WTC11 (cell line): ENCODE results near the gene FUBP3. TPM values are rescaled to one million over a fixed set of nuclear protein-coding genes. Genes with fewer than 3 reads are reported as not detected.

Experiments used
- ATAC-seq: fragments of 200-7000 bp; cut with Tn5 transposase; 2 replicates; pipeline ENCODE4 v1.10.0; 2021; ENCODE audit warnings: mild to moderate bottlenecking, moderate library complexity
- CTCF ChIA-PET: fragments of 300-600 bp; sonication (Branson Sonifier 250); formaldehyde crosslinking; loops from one replicate; lab custom pipeline; 2021; ENCODE audit warnings: antibody characterized with exemption; lab: Charles Lee
- POLR2A ChIA-PET: fragments of 350-600 bp; sonication (Branson Sonifier 250); formaldehyde crosslinking; loops from one replicate; lab custom pipeline; 2021; ENCODE audit warnings: antibody characterized with exemption; lab: Charles Lee
- DNase-seq: peaks from one replicate; pipeline ENCODE4 v3.0.0; 2021; ENCODE audit warnings: low spot score
- H3K27ac Mint-ChIP-seq: 2 replicates; pipeline ENCODE4 v1.8.0; 2021; ENCODE audit warnings: mixed read lengths
- H3K27me3 Mint-ChIP-seq: 2 replicates; pipeline ENCODE4 v1.8.0; 2021; ENCODE audit warnings: low read depth, mild to moderate bottlenecking, moderate library complexity, mixed read lengths
- H3K36me3 Mint-ChIP-seq: 2 replicates; pipeline ENCODE4 v1.8.0; 2021; ENCODE audit warnings: mixed read lengths
- H3K4me1 Mint-ChIP-seq: 2 replicates; pipeline ENCODE4 v1.8.0; 2022; ENCODE audit warnings: mixed read lengths
- H3K4me3 Mint-ChIP-seq: 2 replicates; pipeline ENCODE4 v1.8.0; 2021; ENCODE audit warnings: mild to moderate bottlenecking, moderate library complexity, mixed read lengths
- H3K9me3 Mint-ChIP-seq: 2 replicates; pipeline ENCODE4 v1.8.0; 2021; ENCODE audit warnings: mixed read lengths
- ETV6 ChIP-seq: sonication (generic); formaldehyde crosslinking; IDR thresholded peaks from 2 replicates; pipeline ENCODE4 v1.8.1; 2022; ENCODE audit warnings: mild to moderate bottlenecking, missing genetic modification reagents
- HMGA2 ChIP-seq: fragments of 250-450 bp; sonication (Bioruptor Pico); IDR thresholded peaks from 2 replicates; pipeline ENCODE4 v1.4.0; 2021; ENCODE audit warnings: mild to moderate bottlenecking, moderate library complexity
- IRF2 ChIP-seq: sonication (generic); formaldehyde crosslinking; IDR thresholded peaks from 2 replicates; pipeline ENCODE4 v1.8.0; 2022; ENCODE audit warnings: low read depth, missing genetic modification reagents, borderline replicate concordance
- JUN ChIP-seq: sonication (generic); formaldehyde crosslinking; IDR thresholded peaks from 2 replicates; pipeline ENCODE4 v1.8.0; 2023; ENCODE audit warnings: mild to moderate bottlenecking, missing genetic modification reagents
- MXD4 ChIP-seq: fragments of 250-450 bp; sonication (Bioruptor Pico); IDR thresholded peaks from 2 replicates; pipeline ENCODE4 v1.8.0; 2021; ENCODE audit warnings: mild to moderate bottlenecking, moderate library complexity, borderline replicate concordance
- NR2C2 ChIP-seq: sonication (generic); formaldehyde crosslinking; IDR thresholded peaks from 2 replicates; pipeline ENCODE4 v1.8.0; 2022; ENCODE audit warnings: mild to moderate bottlenecking, missing genetic modification reagents
- PRRX2 ChIP-seq: fragments of 250-450 bp; sonication (Bioruptor Pico); IDR thresholded peaks from 2 replicates; pipeline ENCODE4 v1.8.0; 2021; ENCODE audit warnings: mild to moderate bottlenecking
- SMAD4 ChIP-seq: sonication (generic); formaldehyde crosslinking; IDR thresholded peaks from 2 replicates; pipeline ENCODE4 v1.8.0; 2022; ENCODE audit warnings: mild to moderate bottlenecking, missing genetic modification reagents
- SOX15 ChIP-seq: fragments of 250-450 bp; sonication (Bioruptor Pico); IDR thresholded peaks from 2 replicates; pipeline ENCODE4 v1.9.0; 2021; ENCODE audit warnings: mild to moderate bottlenecking
- SP1 ChIP-seq: sonication (generic); formaldehyde crosslinking; conservative IDR thresholded peaks from 2 replicates; pipeline ENCODE4 v1.8.1; 2022; ENCODE audit warnings: missing genetic modification reagents
- TP53 ChIP-seq: sonication (generic); formaldehyde crosslinking; IDR thresholded peaks from 2 replicates; pipeline ENCODE4 v1.8.1; 2023; ENCODE audit warnings: mild to moderate bottlenecking, missing genetic modification reagents
- ZNF219 ChIP-seq: sonication (generic); formaldehyde crosslinking; IDR thresholded peaks from 2 replicates; pipeline ENCODE4 v1.8.0; 2023; ENCODE audit warnings: missing genetic modification reagents, mild to moderate bottlenecking, borderline replicate concordance
- ZNF232 ChIP-seq: sonication (generic); formaldehyde crosslinking; IDR thresholded peaks from 2 replicates; pipeline ENCODE4 v1.8.0; 2022; ENCODE audit warnings: mild to moderate bottlenecking, missing genetic modification reagents
- ZNF263 ChIP-seq: sonication (generic); formaldehyde crosslinking; IDR thresholded peaks from 2 replicates; pipeline ENCODE4 v1.8.1; 2022; ENCODE audit warnings: low read depth, mild to moderate bottlenecking, moderate library complexity, missing genetic modification reagents
- ZNF396 ChIP-seq: fragments of 250-450 bp; sonication (Bioruptor Pico); IDR thresholded peaks from 2 replicates; pipeline ENCODE4 v1.8.0; 2021; ENCODE audit warnings: mild to moderate bottlenecking, moderate library complexity, borderline replicate concordance
- ZNF423 ChIP-seq: fragments of 250-450 bp; sonication (Bioruptor Pico); IDR thresholded peaks from 2 replicates; pipeline ENCODE4 v2.1.2; 2022; ENCODE audit warnings: mild to moderate bottlenecking, moderate library complexity
- total RNA-seq: library from RNA; stranded (reverse); gene quantifications from 3 replicates; pipeline ENCODE4 v1.2.3, GENCODE V29; 2021
- TF ChIP-seq, protein P1 (sequence below): sonication (generic); formaldehyde crosslinking; IDR thresholded peaks from 2 replicates; pipeline ENCODE4 v1.8.1; 2022; ENCODE audit warnings: missing genetic modification reagents, borderline replicate concordance
- TF ChIP-seq, protein P2 (sequence below): sonication (generic); formaldehyde crosslinking; IDR thresholded peaks from 2 replicates; pipeline ENCODE4 v1.8.0; 2023; ENCODE audit warnings: mild to moderate bottlenecking, missing genetic modification reagents
- TF ChIP-seq, protein P3 (sequence below): sonication (generic); formaldehyde crosslinking; IDR thresholded peaks from 2 replicates; pipeline ENCODE4 v1.8.0; 2023; ENCODE audit warnings: missing genetic modification reagents
- TF ChIP-seq, protein P4 (sequence below): fragments of 250-450 bp; sonication (Bioruptor Pico); IDR thresholded peaks from 2 replicates; pipeline ENCODE4 v1.9.0; 2021; ENCODE audit warnings: mild to moderate bottlenecking
- TF ChIP-seq, protein P5 (sequence below): fragments of 250-450 bp; sonication (Bioruptor Pico); IDR thresholded peaks from 2 replicates; pipeline ENCODE4 v1.9.0; 2021; ENCODE audit warnings: moderate library complexity, mild to moderate bottlenecking, inconsistent platforms, borderline replicate concordance
- TF ChIP-seq, protein P6 (sequence below): sonication (generic); formaldehyde crosslinking; IDR thresholded peaks from 2 replicates; pipeline ENCODE4 v1.8.1; 2022; ENCODE audit warnings: mild to moderate bottlenecking, moderate library complexity, missing genetic modification reagents

Gene FUBP3
- total RNA-seq, 1 experiment from 2014 or later = 83.0 TPM

DNA sequence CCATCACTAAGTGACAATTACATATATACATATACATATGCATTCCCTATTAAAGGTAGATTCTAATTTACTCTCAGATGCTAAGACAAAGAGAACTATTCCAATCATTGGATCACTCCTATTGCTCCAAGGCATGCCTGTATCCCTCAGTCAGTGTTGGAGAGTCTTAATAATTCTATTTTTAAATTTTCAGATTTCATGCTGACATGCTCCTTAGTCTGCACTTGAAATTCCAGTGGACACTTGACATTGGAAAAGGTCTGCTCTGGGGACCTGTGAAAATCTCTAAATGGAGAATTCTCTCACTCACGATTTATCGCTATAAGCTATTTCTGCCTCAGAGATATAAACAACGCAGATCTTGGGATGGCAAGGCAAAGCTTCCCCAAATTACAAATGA is 3.9 kb upstream of the FUBP3 start:
- DNase-seq = no peak
- Mint-ChIP-seq H3K9me3 (0 out of 2 replicates have a peak, but pooled peaks cover 4% of the 10 kb centered on the region), H3K27ac (no peak overlapping the region), H3K27me3 (peaks cover 3% of the 10 kb centered on the region; the same call in 1 of the 2 replicates), H3K4me1 (peaks cover 8% of the 10 kb centered on the region), H3K36me3 (no peaks in the 10 kb centered on the region), H3K4me3 (no peak overlapping the region)
- no peak for ATAC-seq
- POLR2A ChIA-PET = no interaction called here
- TF ChIP-seq PRRX2 (CRISPR knock-in tag) (no peak), SP1 (CRISPR knock-in tag) (no peak), ETV6 (CRISPR knock-in tag) (no peak), HMGA2 (CRISPR knock-in tag) (no peak), ZNF232 (CRISPR knock-in tag) (no peak), ZNF396 (CRISPR knock-in tag) (no peak), ZNF263 (CRISPR knock-in tag) (no peak), TP53 (CRISPR knock-in tag) (no peak), SOX15 (no peak), NR2C2 (CRISPR knock-in tag) (no peak), ZNF219 (CRISPR knock-in tag) (no peak)
- TF ChIP-seq, protein P1, sequence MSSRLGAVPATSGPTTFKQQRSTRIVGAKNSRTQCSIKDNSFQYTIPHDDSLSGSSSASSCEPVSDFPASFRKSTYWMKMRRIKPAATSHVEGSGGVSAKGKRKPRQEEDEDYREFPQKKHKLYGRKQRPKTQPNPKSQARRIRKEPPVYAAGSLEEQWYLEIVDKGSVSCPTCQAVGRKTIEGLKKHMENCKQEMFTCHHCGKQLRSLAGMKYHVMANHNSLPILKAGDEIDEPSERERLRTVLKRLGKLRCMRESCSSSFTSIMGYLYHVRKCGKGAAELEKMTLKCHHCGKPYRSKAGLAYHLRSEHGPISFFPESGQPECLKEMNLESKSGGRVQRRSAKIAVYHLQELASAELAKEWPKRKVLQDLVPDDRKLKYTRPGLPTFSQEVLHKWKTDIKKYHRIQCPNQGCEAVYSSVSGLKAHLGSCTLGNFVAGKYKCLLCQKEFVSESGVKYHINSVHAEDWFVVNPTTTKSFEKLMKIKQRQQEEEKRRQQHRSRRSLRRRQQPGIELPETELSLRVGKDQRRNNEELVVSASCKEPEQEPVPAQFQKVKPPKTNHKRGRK = no peak
- TF ChIP-seq, protein P2, sequence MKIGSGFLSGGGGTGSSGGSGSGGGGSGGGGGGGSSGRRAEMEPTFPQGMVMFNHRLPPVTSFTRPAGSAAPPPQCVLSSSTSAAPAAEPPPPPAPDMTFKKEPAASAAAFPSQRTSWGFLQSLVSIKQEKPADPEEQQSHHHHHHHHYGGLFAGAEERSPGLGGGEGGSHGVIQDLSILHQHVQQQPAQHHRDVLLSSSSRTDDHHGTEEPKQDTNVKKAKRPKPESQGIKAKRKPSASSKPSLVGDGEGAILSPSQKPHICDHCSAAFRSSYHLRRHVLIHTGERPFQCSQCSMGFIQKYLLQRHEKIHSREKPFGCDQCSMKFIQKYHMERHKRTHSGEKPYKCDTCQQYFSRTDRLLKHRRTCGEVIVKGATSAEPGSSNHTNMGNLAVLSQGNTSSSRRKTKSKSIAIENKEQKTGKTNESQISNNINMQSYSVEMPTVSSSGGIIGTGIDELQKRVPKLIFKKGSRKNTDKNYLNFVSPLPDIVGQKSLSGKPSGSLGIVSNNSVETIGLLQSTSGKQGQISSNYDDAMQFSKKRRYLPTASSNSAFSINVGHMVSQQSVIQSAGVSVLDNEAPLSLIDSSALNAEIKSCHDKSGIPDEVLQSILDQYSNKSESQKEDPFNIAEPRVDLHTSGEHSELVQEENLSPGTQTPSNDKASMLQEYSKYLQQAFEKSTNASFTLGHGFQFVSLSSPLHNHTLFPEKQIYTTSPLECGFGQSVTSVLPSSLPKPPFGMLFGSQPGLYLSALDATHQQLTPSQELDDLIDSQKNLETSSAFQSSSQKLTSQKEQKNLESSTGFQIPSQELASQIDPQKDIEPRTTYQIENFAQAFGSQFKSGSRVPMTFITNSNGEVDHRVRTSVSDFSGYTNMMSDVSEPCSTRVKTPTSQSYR = no peak
- TF ChIP-seq, protein P3, sequence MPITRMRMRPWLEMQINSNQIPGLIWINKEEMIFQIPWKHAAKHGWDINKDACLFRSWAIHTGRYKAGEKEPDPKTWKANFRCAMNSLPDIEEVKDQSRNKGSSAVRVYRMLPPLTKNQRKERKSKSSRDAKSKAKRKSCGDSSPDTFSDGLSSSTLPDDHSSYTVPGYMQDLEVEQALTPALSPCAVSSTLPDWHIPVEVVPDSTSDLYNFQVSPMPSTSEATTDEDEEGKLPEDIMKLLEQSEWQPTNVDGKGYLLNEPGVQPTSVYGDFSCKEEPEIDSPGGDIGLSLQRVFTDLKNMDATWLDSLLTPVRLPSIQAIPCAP (CRISPR knock-in tag) = no peak
- TF ChIP-seq, protein P4, sequence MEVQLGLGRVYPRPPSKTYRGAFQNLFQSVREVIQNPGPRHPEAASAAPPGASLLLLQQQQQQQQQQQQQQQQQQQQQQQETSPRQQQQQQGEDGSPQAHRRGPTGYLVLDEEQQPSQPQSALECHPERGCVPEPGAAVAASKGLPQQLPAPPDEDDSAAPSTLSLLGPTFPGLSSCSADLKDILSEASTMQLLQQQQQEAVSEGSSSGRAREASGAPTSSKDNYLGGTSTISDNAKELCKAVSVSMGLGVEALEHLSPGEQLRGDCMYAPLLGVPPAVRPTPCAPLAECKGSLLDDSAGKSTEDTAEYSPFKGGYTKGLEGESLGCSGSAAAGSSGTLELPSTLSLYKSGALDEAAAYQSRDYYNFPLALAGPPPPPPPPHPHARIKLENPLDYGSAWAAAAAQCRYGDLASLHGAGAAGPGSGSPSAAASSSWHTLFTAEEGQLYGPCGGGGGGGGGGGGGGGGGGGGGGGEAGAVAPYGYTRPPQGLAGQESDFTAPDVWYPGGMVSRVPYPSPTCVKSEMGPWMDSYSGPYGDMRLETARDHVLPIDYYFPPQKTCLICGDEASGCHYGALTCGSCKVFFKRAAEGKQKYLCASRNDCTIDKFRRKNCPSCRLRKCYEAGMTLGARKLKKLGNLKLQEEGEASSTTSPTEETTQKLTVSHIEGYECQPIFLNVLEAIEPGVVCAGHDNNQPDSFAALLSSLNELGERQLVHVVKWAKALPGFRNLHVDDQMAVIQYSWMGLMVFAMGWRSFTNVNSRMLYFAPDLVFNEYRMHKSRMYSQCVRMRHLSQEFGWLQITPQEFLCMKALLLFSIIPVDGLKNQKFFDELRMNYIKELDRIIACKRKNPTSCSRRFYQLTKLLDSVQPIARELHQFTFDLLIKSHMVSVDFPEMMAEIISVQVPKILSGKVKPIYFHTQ (CRISPR knock-in tag) = no peak
- TF ChIP-seq, protein P5, sequence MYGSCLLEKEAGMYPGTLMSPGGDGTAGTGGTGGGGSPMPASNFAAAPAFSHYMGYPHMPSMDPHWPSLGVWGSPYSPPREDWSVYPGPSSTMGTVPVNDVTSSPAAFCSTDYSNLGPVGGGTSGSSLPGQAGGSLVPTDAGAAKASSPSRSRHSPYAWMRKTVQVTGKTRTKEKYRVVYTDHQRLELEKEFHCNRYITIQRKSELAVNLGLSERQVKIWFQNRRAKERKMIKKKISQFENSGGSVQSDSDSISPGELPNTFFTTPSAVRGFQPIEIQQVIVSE (CRISPR knock-in tag) = no peak
- CTCF ChIA-PET = no interaction called here

DNA sequence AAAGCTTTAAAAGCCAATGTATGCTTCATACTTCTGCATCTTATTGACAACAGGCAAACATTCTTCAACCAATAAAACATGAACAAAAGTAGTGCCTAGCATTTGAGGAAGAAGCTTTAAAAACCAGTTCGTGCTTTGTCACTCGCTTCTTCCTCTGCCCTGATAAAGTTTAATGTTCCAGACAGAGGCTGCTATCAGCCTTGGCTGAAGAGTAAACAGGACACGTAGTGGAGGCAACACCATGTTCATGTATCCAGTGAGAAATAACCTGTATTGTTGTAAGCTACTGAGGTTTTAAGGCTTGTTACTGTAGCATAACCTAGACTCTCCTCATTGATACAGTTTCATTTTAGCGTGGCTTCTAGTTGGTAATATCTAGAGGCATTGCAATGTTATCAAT is 3.2 kb upstream of the FUBP3 start:
- Mint-ChIP-seq H3K27me3 (peaks cover 3% of the 10 kb centered on the region; the same call in 1 of the 2 replicates), H3K36me3 (no peaks in the 10 kb centered on the region; the same call in 1 of the 2 replicates), H3K27ac (no peak overlapping the region), H3K4me3 (no peak overlapping the region), H3K4me1 (peaks cover 15% of the 10 kb centered on the region), H3K9me3 (0 out of 2 replicates have a peak, but pooled peaks cover 4% of the 10 kb centered on the region)
- ChIA-PET CTCF (interaction anchor here (1.3 kb wide), 1 partner anchor 108 kb away, joined by 3 read pairs; no protein-coding TSS in a partner anchor), POLR2A (interaction anchor here (0.7 kb wide), 1 partner anchor 16 kb away, joined by 4 read pairs; no protein-coding TSS in a partner anchor)
- DNase-seq = no peak
- ATAC-seq = no peak
- TF ChIP-seq MXD4 (CRISPR knock-in tag) = no peak
- no peak for TF ChIP-seq JUN
- no peak for TF ChIP-seq IRF2 (CRISPR knock-in tag)
- TF ChIP-seq, protein P3 (CRISPR knock-in tag) = no peak
- TF ChIP-seq, protein P4 (CRISPR knock-in tag) = no peak
- TF ChIP-seq, protein P6, sequence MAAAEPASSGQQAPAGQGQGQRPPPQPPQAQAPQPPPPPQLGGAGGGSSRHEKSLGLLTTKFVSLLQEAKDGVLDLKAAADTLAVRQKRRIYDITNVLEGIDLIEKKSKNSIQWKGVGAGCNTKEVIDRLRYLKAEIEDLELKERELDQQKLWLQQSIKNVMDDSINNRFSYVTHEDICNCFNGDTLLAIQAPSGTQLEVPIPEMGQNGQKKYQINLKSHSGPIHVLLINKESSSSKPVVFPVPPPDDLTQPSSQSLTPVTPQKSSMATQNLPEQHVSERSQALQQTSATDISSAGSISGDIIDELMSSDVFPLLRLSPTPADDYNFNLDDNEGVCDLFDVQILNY (CRISPR knock-in tag) = no peak
- no peak for TF ChIP-seq SMAD4 (CRISPR knock-in tag)
- TF ChIP-seq ZNF423 (CRISPR knock-in tag) = no peak
- TF ChIP-seq ZNF396 (CRISPR knock-in tag) = no peak
- no peak for TF ChIP-seq NR2C2 (CRISPR knock-in tag)
